ENCODE measurements around the gene IL7R. TPM values are rescaled to one million over a fixed set of nuclear protein-coding genes. Genes with fewer than 3 reads are reported as not detected.

IL7R gene
- total and polyA plus RNA-seq, 10 of the 15 experiments (the other 5 are each of a cell fraction or from before 2014, with no cell fraction given) = 0.40 to 21.1 (median 0.85) TPM

DNA sequence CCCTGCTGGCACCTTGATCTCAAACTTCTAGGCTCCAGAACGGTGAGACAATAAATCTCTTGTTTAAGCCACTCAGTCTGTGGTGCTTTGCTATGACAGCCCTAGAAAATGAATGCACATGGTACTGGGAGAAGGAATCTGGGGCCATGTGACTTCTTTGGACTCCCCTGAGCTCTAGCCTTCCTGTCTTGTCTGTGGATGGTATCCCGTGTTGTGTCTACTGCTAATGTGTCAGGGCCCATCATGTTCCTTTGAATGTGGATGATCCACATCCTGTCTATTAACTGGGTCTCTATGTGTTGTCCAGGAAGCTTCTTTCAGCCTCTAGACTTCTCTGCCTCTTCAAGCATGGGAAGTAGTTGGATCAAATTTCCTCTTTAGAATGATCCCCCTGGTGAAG is 25.1 kb downstream of the IL7R start:
- BruUV-seq (replicated peaks) = no TSS peak
- no peaks in the 10 kb centered on the region for H3K36me3 ChIP-seq (ENCODE audit: control insufficient read depth in 2 of 2, insufficient read depth in 2 of 2, low read length in 1 of 2)
- FAIRE-seq = no peak
- DNase-seq (ENCODE audit: low read depth, low spot score) = no peak
- no peak overlapping the region for H3K4me2 ChIP-seq (ENCODE audit: control insufficient read depth, insufficient read depth)
- no peaks in the 10 kb centered on the region for H3K79me2 ChIP-seq (ENCODE audit: control insufficient read depth, insufficient read depth, low read length)
- intact Hi-C loops (cut with micrococcal nuclease; ENCODE audit: unreplicated experiment) (no loop called here), in situ Hi-C loops (cut with MboI) (no loop called here)
- no peak overlapping the region for H3K27ac ChIP-seq (ENCODE audit: control insufficient read depth, insufficient read depth)
- ChIA-PET POLR2A (interaction anchor here (1.0 to 2.7 kb wide), 7 partner anchors 8 to 28 kb away, joined by 3 to 9 read pairs (median 3); no protein-coding TSS in a partner anchor), CTCF (interaction anchor here (0.6 to 4.6 kb wide), 8 partner anchors 9 to 713 kb away, joined by 3 to 19 read pairs (median 4); no protein-coding TSS in a partner anchor), SMC1A (ENCODE audit: uncharacterized antibody, unreplicated experiment) (interaction anchor here (0.8 to 5.1 kb wide), 11 partner anchors 9 to 96 kb away, joined by 3 to 43 read pairs (median 9); no protein-coding TSS in a partner anchor), RAD21 (ENCODE audit: unreplicated experiment) (interaction anchor here (0.9 to 1.6 kb wide), 5 partner anchors 19 to 105 kb away, joined by 3 to 6 read pairs (median 4); no protein-coding TSS in a partner anchor)
- WGBS (ENCODE audit: insufficient coverage, insufficient replicate concordance, low lambda C conversion rate, missing lambda C conversion rate) = 32% methylated on average over 2 of the region's 2 CpGs
- no peaks in the 10 kb centered on the region for H4K20me1 ChIP-seq (ENCODE audit: control insufficient read depth, insufficient read depth)
- H3K9me3 ChIP-seq (replicated peaks; ENCODE audit: control insufficient read depth, insufficient read depth, low read length) = no peaks in the 10 kb centered on the region; the same call in 2 of the 3 replicates
- no peak overlapping the region for H3K4me3 ChIP-seq
- no peak for TF ChIP-seq NR2F1 (conservative IDR thresholded peaks at IDR 0.05)
- TF ChIP-seq, protein P1, sequence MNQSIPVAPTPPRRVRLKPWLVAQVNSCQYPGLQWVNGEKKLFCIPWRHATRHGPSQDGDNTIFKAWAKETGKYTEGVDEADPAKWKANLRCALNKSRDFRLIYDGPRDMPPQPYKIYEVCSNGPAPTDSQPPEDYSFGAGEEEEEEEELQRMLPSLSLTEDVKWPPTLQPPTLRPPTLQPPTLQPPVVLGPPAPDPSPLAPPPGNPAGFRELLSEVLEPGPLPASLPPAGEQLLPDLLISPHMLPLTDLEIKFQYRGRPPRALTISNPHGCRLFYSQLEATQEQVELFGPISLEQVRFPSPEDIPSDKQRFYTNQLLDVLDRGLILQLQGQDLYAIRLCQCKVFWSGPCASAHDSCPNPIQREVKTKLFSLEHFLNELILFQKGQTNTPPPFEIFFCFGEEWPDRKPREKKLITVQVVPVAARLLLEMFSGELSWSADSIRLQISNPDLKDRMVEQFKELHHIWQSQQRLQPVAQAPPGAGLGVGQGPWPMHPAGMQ (IDR thresholded peaks at IDR 0.05; ENCODE audit: borderline replicate concordance) = no peak
- no peak for TF ChIP-seq HDAC6 (IDR thresholded peaks at IDR 0.05; ENCODE audit: unreplicated experiment)
- TF ChIP-seq TCF3 (IDR thresholded peaks at IDR 0.05; ENCODE audit: borderline replicate concordance, insufficient read depth, low read depth, low read length) = no peak
- TF ChIP-seq MYC (IDR thresholded peaks at IDR 0.05; ENCODE audit: insufficient read depth, insufficient read length, insufficient replicate concordance, low read length, severe bottlenecking) = no peak
- TF ChIP-seq ASH2L (IDR thresholded peaks at IDR 0.05; ENCODE audit: borderline replicate concordance, low read depth) = no peak
- TF ChIP-seq BHLHE40 (IDR thresholded peaks at IDR 0.05; ENCODE audit: borderline replicate concordance in 1 of 2, low read depth in 2 of 2, low read length in 1 of 2) = no peak
- TF ChIP-seq YY1 (IDR thresholded peaks at IDR 0.05; ENCODE audit: low read depth, low read length) = no peak
- no peak for TF ChIP-seq POLR2AphosphoS5 (IDR thresholded peaks at IDR 0.05; ENCODE audit: low read length)
- no peak for TF ChIP-seq FOXM1 (IDR thresholded peaks at IDR 0.05; ENCODE audit: low read depth, low read length)
- TF ChIP-seq IKZF2 (IDR thresholded peaks at IDR 0.05) = no peak
- H3K9ac ChIP-seq (ENCODE audit: control insufficient read depth, insufficient read depth, low read length) = no peak overlapping the region
- H3K4me1 ChIP-seq (ENCODE audit: control insufficient read depth, insufficient read depth, low read length) = peaks cover 6% of the 10 kb centered on the region; the same call in 1 of the 2 replicates
- ATAC-seq = no peak
- no peaks in the 10 kb centered on the region for H3K27me3 ChIP-seq (replicated peaks in 1 of 2; ENCODE audit: control insufficient read depth in 2 of 2, insufficient read depth in 2 of 2, low read length in 1 of 2)
- no peak overlapping the region for H2AFZ ChIP-seq (ENCODE audit: control insufficient read depth, low read depth, low read length)

Data from GM12878 (cell line).